Measurements from ENCODE around the gene SRPK3.

DNA sequence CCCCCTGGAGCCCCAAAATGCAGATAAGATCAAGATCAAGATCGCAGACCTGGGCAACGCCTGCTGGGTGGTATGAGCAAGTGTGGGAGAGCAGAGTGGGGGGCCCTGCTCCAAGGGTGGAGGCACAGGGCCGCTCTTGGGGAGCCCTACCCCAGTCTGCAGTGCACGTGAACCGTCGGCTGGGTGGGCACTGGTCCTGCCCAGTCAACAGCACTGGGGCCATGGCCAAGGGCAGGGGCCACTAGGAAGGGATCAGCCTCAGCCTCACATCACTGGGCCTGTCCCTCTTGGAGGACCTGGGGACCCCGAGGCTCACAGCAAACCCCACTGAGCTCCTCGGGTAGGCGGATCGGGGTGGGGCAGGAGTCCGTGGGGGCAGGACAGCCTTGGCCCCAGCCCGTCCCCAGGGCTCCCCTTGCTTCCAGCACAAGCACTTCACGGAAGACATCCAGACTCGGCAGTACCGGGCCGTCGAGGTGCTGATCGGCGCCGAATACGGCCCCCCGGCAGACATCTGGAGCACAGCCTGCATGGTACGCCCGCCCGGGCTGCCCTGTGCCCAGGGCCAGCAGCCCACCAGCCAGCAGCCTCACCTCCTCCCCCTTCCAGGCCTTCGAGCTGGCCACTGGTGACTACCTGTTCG is 3.6 kb downstream of the SRPK3 start:
- TF ChIP-seq, protein P1, sequence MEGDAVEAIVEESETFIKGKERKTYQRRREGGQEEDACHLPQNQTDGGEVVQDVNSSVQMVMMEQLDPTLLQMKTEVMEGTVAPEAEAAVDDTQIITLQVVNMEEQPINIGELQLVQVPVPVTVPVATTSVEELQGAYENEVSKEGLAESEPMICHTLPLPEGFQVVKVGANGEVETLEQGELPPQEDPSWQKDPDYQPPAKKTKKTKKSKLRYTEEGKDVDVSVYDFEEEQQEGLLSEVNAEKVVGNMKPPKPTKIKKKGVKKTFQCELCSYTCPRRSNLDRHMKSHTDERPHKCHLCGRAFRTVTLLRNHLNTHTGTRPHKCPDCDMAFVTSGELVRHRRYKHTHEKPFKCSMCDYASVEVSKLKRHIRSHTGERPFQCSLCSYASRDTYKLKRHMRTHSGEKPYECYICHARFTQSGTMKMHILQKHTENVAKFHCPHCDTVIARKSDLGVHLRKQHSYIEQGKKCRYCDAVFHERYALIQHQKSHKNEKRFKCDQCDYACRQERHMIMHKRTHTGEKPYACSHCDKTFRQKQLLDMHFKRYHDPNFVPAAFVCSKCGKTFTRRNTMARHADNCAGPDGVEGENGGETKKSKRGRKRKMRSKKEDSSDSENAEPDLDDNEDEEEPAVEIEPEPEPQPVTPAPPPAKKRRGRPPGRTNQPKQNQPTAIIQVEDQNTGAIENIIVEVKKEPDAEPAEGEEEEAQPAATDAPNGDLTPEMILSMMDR (IDR thresholded peaks at IDR 0.05), result no peak
- TF ChIP-seq RFX5 (IDR thresholded peaks at IDR 0.05; ENCODE audit: low read length) (no peak), POLR2AphosphoS5 (IDR thresholded peaks at IDR 0.05; ENCODE audit: low read depth, low read length) (no peak), JUND (IDR thresholded peaks at IDR 0.05) (no peak), MXI1 (IDR thresholded peaks at IDR 0.05; ENCODE audit: low read depth, low read length) (no peak), TEAD4 (IDR thresholded peaks at IDR 0.05; ENCODE audit: borderline replicate concordance, insufficient read depth) (no peak)
